K562 (cell line): ENCODE results near the gene CLSTN2. TPM values are rescaled to one million over a fixed set of nuclear protein-coding genes. Genes with fewer than 3 reads are reported as not detected.

Experiments used
- E2F5 ChIP-seq: sonication (generic); formaldehyde crosslinking; IDR thresholded peaks from 2 replicates; pipeline ENCODE4 v1.8.0; 2022; ENCODE audit warnings: mild to moderate bottlenecking, missing genetic modification reagents
- MAX ChIP-seq: sonication (generic); formaldehyde crosslinking; IDR thresholded peaks from 2 replicates; pipeline ENCODE4 v1.9.0; 2022; ENCODE audit warnings: mild to moderate bottlenecking, missing genetic modification reagents
- MCM3 ChIP-seq: fragments of 450-650 bp; IDR thresholded peaks from 2 replicates; pipeline ENCODE4 v1.6.1; 2016
- NFXL1 ChIP-seq: fragments of 450-650 bp; formaldehyde crosslinking; IDR thresholded peaks from 2 replicates; pipeline ENCODE4 v1.4.0; 2021; ENCODE audit warnings: mild to moderate bottlenecking
- PHTF2 ChIP-seq: fragments of 250-450 bp; sonication (Bioruptor Pico); IDR thresholded peaks from 2 replicates; pipeline ENCODE4 v1.5.0; 2021; ENCODE audit warnings: mild to moderate bottlenecking
- RBM15 ChIP-seq: fragments of 200-400 bp; formaldehyde crosslinking; IDR thresholded peaks from 2 replicates; pipeline ENCODE4 v1.6.1; 2018; ENCODE audit warnings: mild to moderate bottlenecking, low read length, moderate library complexity; ENCODE audit not compliant: insufficient read depth
- RBM17 ChIP-seq: fragments of 200-400 bp; formaldehyde crosslinking; IDR thresholded peaks from 2 replicates; pipeline ENCODE4 v1.6.1; 2017; ENCODE audit warnings: low read depth, mild to moderate bottlenecking, low read length, borderline replicate concordance
- RBM34 ChIP-seq: fragments of 200-400 bp; formaldehyde crosslinking; IDR thresholded peaks from 2 replicates; pipeline ENCODE4 v1.6.1; 2018; ENCODE audit warnings: low read length, borderline replicate concordance; ENCODE audit not compliant: insufficient read depth
- ZNF277 ChIP-seq: fragments of 250-450 bp; sonication (Bioruptor Pico); IDR thresholded peaks from 2 replicates; pipeline ENCODE4 v1.8.0; 2022; ENCODE audit warnings: inconsistent platforms, mild to moderate bottlenecking, moderate library complexity, borderline replicate concordance
- ZNF507 ChIP-seq: conservative IDR thresholded peaks from 2 replicates; pipeline ENCODE4 v1.6.1; 2017; ENCODE audit warnings: missing genetic modification characterization, missing compliant biosample characterization
- ZNF586 ChIP-seq: fragments of 450-650 bp; formaldehyde crosslinking; conservative IDR thresholded peaks from 2 replicates; pipeline ENCODE4 v1.4.0; 2020; ENCODE audit warnings: mild to moderate bottlenecking, moderate library complexity
- polyA plus RNA-seq, 8 experiments: library from polyadenylated mRNA; depleted of rRNA in 4 of 8; stranded (reverse) in 5 of 8; unstranded in 3 of 8; fragments of >200 nt; fragmentation: Nextera tagmentation in 2 of 8; fragmentation: Illumina TruSeq in 1 of 8; extraction: Ambion mirVana in 2 of 8; extraction: Trizol in 1 of 8; gene quantifications; 2 replicates each; pipeline versions ENCODE4 v1.2.1 to v1.2.3, GENCODE V29; 2011 to 2014; ENCODE audit warnings: inconsistent platforms in 1 of 8, missing spikeins in 1 of 8
- total RNA-seq, 7 experiments: library from RNA; depleted of rRNA in 6 of 7; stranded (reverse); fragments of >200 nt in 6 of 7; fragmentation: Illumina TruSeq in 2 of 7; extraction: Trizol in 2 of 7; gene quantifications; 2 replicates each; pipeline versions ENCODE4 v1.2.1 to v1.2.3, GENCODE V29; 2011 to 2021; ENCODE audit warnings: low replicate concordance in 1 of 7
- TF ChIP-seq, protein P1 (sequence below): fragments of 200-600 bp; sonication (generic); IDR thresholded peaks from one replicate; pipeline ENCODE4 v1.6.1; 2012; ENCODE audit warnings: mild to moderate bottlenecking, low read depth, low read length, inconsistent platforms

The CLSTN2 gene
- total and polyA plus RNA-seq, 9 of the 15 experiments (the other 6 are each of a cell fraction or from before 2014, with no cell fraction given) = 0.02 to 0.04 (median 0.04) TPM; not detected in 6

- TF ChIP-seq, protein P1, sequence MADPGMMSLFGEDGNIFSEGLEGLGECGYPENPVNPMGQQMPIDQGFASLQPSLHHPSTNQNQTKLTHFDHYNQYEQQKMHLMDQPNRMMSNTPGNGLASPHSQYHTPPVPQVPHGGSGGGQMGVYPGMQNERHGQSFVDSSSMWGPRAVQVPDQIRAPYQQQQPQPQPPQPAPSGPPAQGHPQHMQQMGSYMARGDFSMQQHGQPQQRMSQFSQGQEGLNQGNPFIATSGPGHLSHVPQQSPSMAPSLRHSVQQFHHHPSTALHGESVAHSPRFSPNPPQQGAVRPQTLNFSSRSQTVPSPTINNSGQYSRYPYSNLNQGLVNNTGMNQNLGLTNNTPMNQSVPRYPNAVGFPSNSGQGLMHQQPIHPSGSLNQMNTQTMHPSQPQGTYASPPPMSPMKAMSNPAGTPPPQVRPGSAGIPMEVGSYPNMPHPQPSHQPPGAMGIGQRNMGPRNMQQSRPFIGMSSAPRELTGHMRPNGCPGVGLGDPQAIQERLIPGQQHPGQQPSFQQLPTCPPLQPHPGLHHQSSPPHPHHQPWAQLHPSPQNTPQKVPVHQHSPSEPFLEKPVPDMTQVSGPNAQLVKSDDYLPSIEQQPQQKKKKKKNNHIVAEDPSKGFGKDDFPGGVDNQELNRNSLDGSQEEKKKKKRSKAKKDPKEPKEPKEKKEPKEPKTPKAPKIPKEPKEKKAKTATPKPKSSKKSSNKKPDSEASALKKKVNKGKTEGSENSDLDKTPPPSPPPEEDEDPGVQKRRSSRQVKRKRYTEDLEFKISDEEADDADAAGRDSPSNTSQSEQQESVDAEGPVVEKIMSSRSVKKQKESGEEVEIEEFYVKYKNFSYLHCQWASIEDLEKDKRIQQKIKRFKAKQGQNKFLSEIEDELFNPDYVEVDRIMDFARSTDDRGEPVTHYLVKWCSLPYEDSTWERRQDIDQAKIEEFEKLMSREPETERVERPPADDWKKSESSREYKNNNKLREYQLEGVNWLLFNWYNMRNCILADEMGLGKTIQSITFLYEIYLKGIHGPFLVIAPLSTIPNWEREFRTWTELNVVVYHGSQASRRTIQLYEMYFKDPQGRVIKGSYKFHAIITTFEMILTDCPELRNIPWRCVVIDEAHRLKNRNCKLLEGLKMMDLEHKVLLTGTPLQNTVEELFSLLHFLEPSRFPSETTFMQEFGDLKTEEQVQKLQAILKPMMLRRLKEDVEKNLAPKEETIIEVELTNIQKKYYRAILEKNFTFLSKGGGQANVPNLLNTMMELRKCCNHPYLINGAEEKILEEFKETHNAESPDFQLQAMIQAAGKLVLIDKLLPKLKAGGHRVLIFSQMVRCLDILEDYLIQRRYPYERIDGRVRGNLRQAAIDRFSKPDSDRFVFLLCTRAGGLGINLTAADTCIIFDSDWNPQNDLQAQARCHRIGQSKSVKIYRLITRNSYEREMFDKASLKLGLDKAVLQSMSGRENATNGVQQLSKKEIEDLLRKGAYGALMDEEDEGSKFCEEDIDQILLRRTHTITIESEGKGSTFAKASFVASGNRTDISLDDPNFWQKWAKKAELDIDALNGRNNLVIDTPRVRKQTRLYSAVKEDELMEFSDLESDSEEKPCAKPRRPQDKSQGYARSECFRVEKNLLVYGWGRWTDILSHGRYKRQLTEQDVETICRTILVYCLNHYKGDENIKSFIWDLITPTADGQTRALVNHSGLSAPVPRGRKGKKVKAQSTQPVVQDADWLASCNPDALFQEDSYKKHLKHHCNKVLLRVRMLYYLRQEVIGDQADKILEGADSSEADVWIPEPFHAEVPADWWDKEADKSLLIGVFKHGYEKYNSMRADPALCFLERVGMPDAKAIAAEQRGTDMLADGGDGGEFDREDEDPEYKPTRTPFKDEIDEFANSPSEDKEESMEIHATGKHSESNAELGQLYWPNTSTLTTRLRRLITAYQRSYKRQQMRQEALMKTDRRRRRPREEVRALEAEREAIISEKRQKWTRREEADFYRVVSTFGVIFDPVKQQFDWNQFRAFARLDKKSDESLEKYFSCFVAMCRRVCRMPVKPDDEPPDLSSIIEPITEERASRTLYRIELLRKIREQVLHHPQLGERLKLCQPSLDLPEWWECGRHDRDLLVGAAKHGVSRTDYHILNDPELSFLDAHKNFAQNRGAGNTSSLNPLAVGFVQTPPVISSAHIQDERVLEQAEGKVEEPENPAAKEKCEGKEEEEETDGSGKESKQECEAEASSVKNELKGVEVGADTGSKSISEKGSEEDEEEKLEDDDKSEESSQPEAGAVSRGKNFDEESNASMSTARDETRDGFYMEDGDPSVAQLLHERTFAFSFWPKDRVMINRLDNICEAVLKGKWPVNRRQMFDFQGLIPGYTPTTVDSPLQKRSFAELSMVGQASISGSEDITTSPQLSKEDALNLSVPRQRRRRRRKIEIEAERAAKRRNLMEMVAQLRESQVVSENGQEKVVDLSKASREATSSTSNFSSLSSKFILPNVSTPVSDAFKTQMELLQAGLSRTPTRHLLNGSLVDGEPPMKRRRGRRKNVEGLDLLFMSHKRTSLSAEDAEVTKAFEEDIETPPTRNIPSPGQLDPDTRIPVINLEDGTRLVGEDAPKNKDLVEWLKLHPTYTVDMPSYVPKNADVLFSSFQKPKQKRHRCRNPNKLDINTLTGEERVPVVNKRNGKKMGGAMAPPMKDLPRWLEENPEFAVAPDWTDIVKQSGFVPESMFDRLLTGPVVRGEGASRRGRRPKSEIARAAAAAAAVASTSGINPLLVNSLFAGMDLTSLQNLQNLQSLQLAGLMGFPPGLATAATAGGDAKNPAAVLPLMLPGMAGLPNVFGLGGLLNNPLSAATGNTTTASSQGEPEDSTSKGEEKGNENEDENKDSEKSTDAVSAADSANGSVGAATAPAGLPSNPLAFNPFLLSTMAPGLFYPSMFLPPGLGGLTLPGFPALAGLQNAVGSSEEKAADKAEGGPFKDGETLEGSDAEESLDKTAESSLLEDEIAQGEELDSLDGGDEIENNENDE = no peak
- TF ChIP-seq MAX (CRISPR knock-in tag) = no peak
- no peak for TF ChIP-seq ZNF586
- TF ChIP-seq RBM15 = no peak
- TF ChIP-seq PHTF2 (CRISPR knock-in tag) = no peak
- TF ChIP-seq MCM3 = no peak
- no peak for TF ChIP-seq ZNF507
- no peak for TF ChIP-seq NFXL1 (CRISPR knock-in tag)
- TF ChIP-seq RBM34 = no peak
- no peak for TF ChIP-seq ZNF277
- no peak for TF ChIP-seq RBM17
- no peak for TF ChIP-seq E2F5 (CRISPR knock-in tag)
Observed at GRCh38 chr3:140557476-140557875, 622.5 kb downstream of the CLSTN2 start (continued).
